ENCODE data around the gene PIK3CG.

Gene PIK3CG

GRCh38 chr7:106858618-106859532, 6.2 kb upstream of the PIK3CG start:
- DNase-seq, result no peak

GRCh38 chr7:106862317-106863089, 2.6 kb upstream of the PIK3CG start:
- DNase-seq, result no peak

- no peak for DNase-seq
Measured at GRCh38 chr7:106863274-106863997, 1.6 kb upstream of the PIK3CG start.

GRCh38 chr7:106864298-106865081, 592 bp upstream of the PIK3CG start:
- DNase-seq, result no peak

GRCh38 chr7:106866298-106867281, 1.5 kb downstream of the PIK3CG start:
- DNase-seq, result no peak

GRCh38 chr7:106867641-106868351, 2.7 kb downstream of the PIK3CG start:
- no peak for DNase-seq

GRCh38 chr7:106868364-106868763, 3.3 kb downstream of the PIK3CG start:
- no peak for DNase-seq

- DNase-seq, result no peak
Measured at GRCh38 chr7:106869954-106870353, 4.9 kb downstream of the PIK3CG start.

GRCh38 chr7:106870528-106870927, 5.4 kb downstream of the PIK3CG start:
- no peak for DNase-seq

GRCh38 chr7:106870983-106871410, 5.9 kb downstream of the PIK3CG start:
- DNase-seq, result no peak

GRCh38 chr7:106871793-106872571, 6.9 kb downstream of the PIK3CG start:
- DNase-seq, result no peak

- no peak for DNase-seq
Measured at GRCh38 chr7:106872763-106873162, 7.7 kb downstream of the PIK3CG start.

- no peak for DNase-seq
Measured at GRCh38 chr7:106874076-106874475, 9.0 kb downstream of the PIK3CG start.

GRCh38 chr7:106875508-106875907, 10.4 kb downstream of the PIK3CG start:
- no peak for DNase-seq

- DNase-seq, result no peak
Measured at GRCh38 chr7:106878748-106879439, 13.8 kb downstream of the PIK3CG start.

GRCh38 chr7:106881984-106882383, 16.9 kb downstream of the PIK3CG start:
- DNase-seq, result no peak

- no peak for DNase-seq
Measured at GRCh38 chr7:106883456-106884026, 18.5 kb downstream of the PIK3CG start.

GRCh38 chr7:106885652-106886051, 20.6 kb downstream of the PIK3CG start:
- DNase-seq, result no peak

- DNase-seq, result no peak
Measured at GRCh38 chr7:106887421-106887820, 22.3 kb downstream of the PIK3CG start.
